ENCODE results near the gene FAM107B.

Gene FAM107B

GRCh38 chr10:14571866-14572507, 202.7 kb downstream of the FAM107B start:
- DNase-seq = no peak

- no peak for DNase-seq
Measured at GRCh38 chr10:14570800-14571199, 203.9 kb downstream of the FAM107B start.

- no peak for DNase-seq
Measured at GRCh38 chr10:14569274-14570060, 205.2 kb downstream of the FAM107B start.

- no peak for DNase-seq
Measured at GRCh38 chr10:14567421-14567820, 207.3 kb downstream of the FAM107B start.

- DNase-seq = no peak
Measured at GRCh38 chr10:14566498-14566897, 208.2 kb downstream of the FAM107B start.

GRCh38 chr10:14565199-14565598, 209.5 kb downstream of the FAM107B start:
- DNase-seq = no peak

- no peak for DNase-seq
Measured at GRCh38 chr10:14564268-14564744, 210.4 kb downstream of the FAM107B start.

GRCh38 chr10:14563359-14563940, 211.2 kb downstream of the FAM107B start:
- DNase-seq = no peak

GRCh38 chr10:14563076-14563336, 211.7 kb downstream of the FAM107B start:
- no peak for DNase-seq

GRCh38 chr10:14562218-14563075, 212.2 kb downstream of the FAM107B start:
- no peak for DNase-seq

GRCh38 chr10:14560791-14561765, 213.6 kb downstream of the FAM107B start:
- no peak for DNase-seq

- no peak for DNase-seq
Measured at GRCh38 chr10:14560274-14560673, 214.4 kb downstream of the FAM107B start.

GRCh38 chr10:14558025-14558424, 216.7 kb downstream of the FAM107B start:
- DNase-seq = no peak

- no peak for DNase-seq
Measured at GRCh38 chr10:14557567-14557966, 217.1 kb downstream of the FAM107B start.

- no peak for DNase-seq
Measured at GRCh38 chr10:14556285-14556956, 218.3 kb downstream of the FAM107B start.

- no peak for DNase-seq
Measured at GRCh38 chr10:14555807-14556206, 218.9 kb downstream of the FAM107B start.

- no peak for DNase-seq
Measured at GRCh38 chr10:14554491-14555205, 220.0 kb downstream of the FAM107B start.

- no peak for DNase-seq
Measured at GRCh38 chr10:14554091-14554490, 220.6 kb downstream of the FAM107B start.

GRCh38 chr10:14553448-14553847, 221.2 kb downstream of the FAM107B start:
- no peak for DNase-seq

- no peak for DNase-seq
Measured at GRCh38 chr10:14552015-14552414, 222.7 kb downstream of the FAM107B start.

GRCh38 chr10:14550471-14550981, 224.2 kb downstream of the FAM107B start:
- DNase-seq = no peak
